NCI-H2196 treated with DMSO at 0.1 percent for 48 hours (cell line): ENCODE data around the gene CHRDL1.

Experiments used
- DNase-seq: peaks from one replicate; lab custom pipeline; 2025; ENCODE audit not compliant: unreplicated experiment; lab: John Stamatoyannopoulos, UW

Gene CHRDL1

GRCh38 chrX:110745288-110745687 lies 50.3 kb downstream of the CHRDL1 start:
- no peak for DNase-seq

GRCh38 chrX:110743679-110744340 lies 51.8 kb downstream of the CHRDL1 start:
- DNase-seq = no peak

- no peak for DNase-seq
Observed at GRCh38 chrX:110741213-110741796, 54.3 kb downstream of the CHRDL1 start.

- no peak for DNase-seq
Observed at GRCh38 chrX:110734894-110735541, 60.6 kb downstream of the CHRDL1 start.

- DNase-seq = no peak
Observed at GRCh38 chrX:110734271-110734670, 61.3 kb downstream of the CHRDL1 start.

GRCh38 chrX:110733166-110733565 lies 62.5 kb downstream of the CHRDL1 start:
- DNase-seq = no peak

GRCh38 chrX:110732266-110732665 lies 63.4 kb downstream of the CHRDL1 start:
- DNase-seq = no peak

- DNase-seq = no peak
Observed at GRCh38 chrX:110723844-110724243, 71.8 kb downstream of the CHRDL1 start.

- DNase-seq = no peak
Observed at GRCh38 chrX:110722135-110722534, 73.5 kb downstream of the CHRDL1 start.

- no peak for DNase-seq
Observed at GRCh38 chrX:110713666-110714065, 82.0 kb downstream of the CHRDL1 start.

GRCh38 chrX:110706446-110706845 lies 89.2 kb downstream of the CHRDL1 start:
- DNase-seq = no peak

- DNase-seq = no peak
Observed at GRCh38 chrX:110703641-110704040, 92.0 kb downstream of the CHRDL1 start.

- no peak for DNase-seq
Observed at GRCh38 chrX:110699109-110699508, 96.5 kb downstream of the CHRDL1 start.

- DNase-seq = no peak
Observed at GRCh38 chrX:110698696-110699095, 96.9 kb downstream of the CHRDL1 start.

- no peak for DNase-seq
Observed at GRCh38 chrX:110692866-110693265, 102.8 kb downstream of the CHRDL1 start.

GRCh38 chrX:110691446-110691845 lies 104.2 kb downstream of the CHRDL1 start:
- DNase-seq = no peak

- DNase-seq = no peak
Observed at GRCh38 chrX:110684653-110685052, 111.0 kb downstream of the CHRDL1 start.

GRCh38 chrX:110683925-110684324 lies 111.7 kb downstream of the CHRDL1 start:
- DNase-seq = no peak

GRCh38 chrX:110678591-110678990 lies 117.0 kb downstream of the CHRDL1 start:
- DNase-seq = no peak

GRCh38 chrX:110675886-110676285 lies 119.7 kb downstream of the CHRDL1 start:
- no peak for DNase-seq

- DNase-seq = no peak
Observed at GRCh38 chrX:110671068-110671803, 124.4 kb downstream of the CHRDL1 start.

GRCh38 chrX:110669572-110669971 lies 126.0 kb downstream of the CHRDL1 start:
- no peak for DNase-seq
